ENCODE results near the gene ANGPTL7. TPM values are rescaled to one million over a fixed set of nuclear protein-coding genes. Genes with fewer than 3 reads are reported as not detected.

ANGPTL7 gene
- total RNA-seq, 3 donors from 2014 or later: 6.6 to 30.3 (median 20.0) TPM

GRCh38 chr1:11168731-11169130 lies 20.4 kb upstream of the ANGPTL7 start:
- H3K4me3 ChIP-seq: no peak overlapping the region
- intact Hi-C loops (cut with DNase I; ENCODE audit: low total_unique reads): no loop called here
- no peaks in the 10 kb centered on the region for H3K36me3 ChIP-seq
- no peak overlapping the region for H3K27ac ChIP-seq
- H3K4me1 ChIP-seq: no peaks in the 10 kb centered on the region
- TF ChIP-seq POLR2AphosphoS5 (IDR thresholded peaks at IDR 0.05): no peak
- no peak for TF ChIP-seq CTCF (IDR thresholded peaks at IDR 0.05)
- no peak for TF ChIP-seq POLR2A (IDR thresholded peaks at IDR 0.05)
- no peaks in the 10 kb centered on the region for H3K9me3 ChIP-seq
- no peak for DNase-seq (ENCODE audit: low spot score in 2 of 2)
- H3K27me3 ChIP-seq: no peaks in the 10 kb centered on the region

- Histone ChIP-seq H3K9me3 (no peaks in the 10 kb centered on the region), H3K4me1 (no peaks in the 10 kb centered on the region), H3K36me3 (no peaks in the 10 kb centered on the region), H3K27ac (no peak overlapping the region), H3K4me3 (no peak overlapping the region), H3K27me3 (no peaks in the 10 kb centered on the region)
- DNase-seq (ENCODE audit: low spot score in 2 of 2): no peak
- intact Hi-C loops (cut with DNase I; ENCODE audit: low total_unique reads): no loop called here
- TF ChIP-seq CTCF (IDR thresholded peaks at IDR 0.05): no peak
- no peak for TF ChIP-seq POLR2AphosphoS5 (IDR thresholded peaks at IDR 0.05)
- no peak for TF ChIP-seq POLR2A (IDR thresholded peaks at IDR 0.05)
These were observed 20.0 kb upstream of the ANGPTL7 start for GRCh38 chr1:11169202-11169601.

- TF ChIP-seq CTCF (IDR thresholded peaks at IDR 0.05) (no peak), POLR2AphosphoS5 (IDR thresholded peaks at IDR 0.05) (no peak), POLR2A (IDR thresholded peaks at IDR 0.05) (no peak)
- Histone ChIP-seq H3K27ac (no peak overlapping the region), H3K27me3 (no peaks in the 10 kb centered on the region), H3K36me3 (no peaks in the 10 kb centered on the region), H3K9me3 (no peaks in the 10 kb centered on the region), H3K4me3 (no peak overlapping the region), H3K4me1 (no peaks in the 10 kb centered on the region)
- no peak for DNase-seq (ENCODE audit: low spot score in 2 of 2)
- intact Hi-C loops (cut with DNase I; ENCODE audit: low total_unique reads): no loop called here
These were observed 19.1 kb upstream of the ANGPTL7 start for GRCh38 chr1:11170102-11170501.

GRCh38 chr1:11174261-11174942 lies 14.8 kb upstream of the ANGPTL7 start:
- no peak for TF ChIP-seq POLR2AphosphoS5 (IDR thresholded peaks at IDR 0.05)
- H3K9me3 ChIP-seq: no peaks in the 10 kb centered on the region
- no peaks in the 10 kb centered on the region for H3K4me1 ChIP-seq
- intact Hi-C loops (cut with DNase I; ENCODE audit: low total_unique reads): no loop called here
- H3K27ac ChIP-seq: no peak overlapping the region
- H3K4me3 ChIP-seq: no peak overlapping the region
- peak in 1 of 2 donors; percentile 37 for DNase-seq (ENCODE audit: low spot score in 2 of 2)
- no peaks in the 10 kb centered on the region for H3K27me3 ChIP-seq
- no peaks in the 10 kb centered on the region for H3K36me3 ChIP-seq

GRCh38 chr1:11175461-11175860 lies 13.7 kb upstream of the ANGPTL7 start:
- Histone ChIP-seq H3K27ac (no peak overlapping the region), H3K36me3 (no peaks in the 10 kb centered on the region), H3K27me3 (no peaks in the 10 kb centered on the region), H3K4me3 (no peak overlapping the region), H3K4me1 (no peaks in the 10 kb centered on the region), H3K9me3 (no peaks in the 10 kb centered on the region)
- no peak for DNase-seq (ENCODE audit: low spot score in 2 of 2)
- no peak for TF ChIP-seq POLR2AphosphoS5 (IDR thresholded peaks at IDR 0.05)
- TF ChIP-seq CTCF (IDR thresholded peaks at IDR 0.05): no peak
- no peak for TF ChIP-seq POLR2A (IDR thresholded peaks at IDR 0.05)
- intact Hi-C loops (cut with DNase I; ENCODE audit: low total_unique reads): loop anchor here (5.0 kb wide), 1 partner anchor 52 kb away; no protein-coding TSS in a partner anchor

Data from breast epithelium (tissue), 4 donors.